Stimulated activated CD4-positive, alpha-beta T cell treated with anti-CD3 and anti-CD28 coated beads, TNF-alpha, amount 100 ng/mL, for 1 hour (primary cell): ENCODE results near the gene GP9.
"Not testable (repeated sequence)": the region's sequence is repeated elsewhere in the genome, so short reads cannot be mapped to it uniquely, and the experiment has no call there.

Experiments used
- DNase-seq, 3 donors: peaks; one replicate each; pipeline ENCODE4 v3.0.0-alpha.2; 2020; ENCODE audit warnings: low read depth in 3 of 3, low spot score in 1 of 3

Gene GP9

DNA sequence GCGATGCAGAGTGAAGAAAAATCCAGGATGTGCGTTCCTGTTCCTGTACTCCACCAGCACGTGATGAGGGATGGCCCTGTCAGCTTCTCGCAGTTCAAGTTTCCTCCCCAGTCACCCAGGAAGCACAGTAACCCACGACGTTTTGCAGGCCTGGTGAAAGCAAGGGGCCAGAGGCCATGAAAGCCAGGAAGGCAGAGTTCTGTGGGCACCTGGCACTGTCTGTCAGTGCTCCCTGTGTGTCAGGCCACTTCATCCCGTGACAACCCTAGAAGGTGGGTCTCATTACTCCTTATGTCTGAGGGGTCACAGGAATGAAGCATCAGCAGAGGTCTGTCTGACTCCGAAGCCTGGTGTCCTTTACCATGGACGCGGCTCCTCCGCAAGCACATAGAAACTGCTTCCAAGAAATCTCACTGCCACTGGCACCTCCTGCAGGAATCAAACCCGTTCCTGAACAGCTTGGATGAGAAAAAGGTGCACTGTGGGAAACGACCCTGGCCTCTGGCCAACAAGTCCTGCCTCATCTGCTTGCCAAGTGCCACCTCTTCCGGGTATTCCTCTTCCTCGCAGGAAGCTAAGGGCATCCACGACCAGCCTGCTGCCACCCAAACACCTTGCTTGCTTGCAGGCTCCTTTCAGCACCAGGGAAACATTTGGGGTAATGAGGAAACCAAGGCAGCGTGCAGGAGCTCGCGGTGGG, 46.4 kb downstream of the GP9 start:
- no peak for DNase-seq

DNA sequence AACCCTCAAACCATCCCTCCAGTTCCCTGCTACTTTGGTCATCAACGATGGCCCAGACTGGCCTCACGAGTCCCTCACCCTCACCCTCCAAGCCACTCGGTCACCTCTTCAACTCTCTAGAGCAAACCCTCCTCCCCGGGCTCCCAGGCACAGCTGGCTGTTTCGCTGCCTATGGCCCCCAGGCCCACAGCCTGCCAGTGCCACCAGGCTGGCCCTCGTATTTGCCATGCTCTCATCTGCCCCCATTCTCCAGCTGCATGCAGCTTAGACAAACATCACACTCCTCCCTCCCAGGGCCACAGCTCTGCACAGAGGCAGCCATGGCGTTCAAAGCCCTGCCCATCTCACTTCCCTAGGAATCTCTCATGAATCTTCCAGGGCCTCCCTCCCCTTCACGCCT, 47.2 kb downstream of the GP9 start:
- no peak for DNase-seq

DNA sequence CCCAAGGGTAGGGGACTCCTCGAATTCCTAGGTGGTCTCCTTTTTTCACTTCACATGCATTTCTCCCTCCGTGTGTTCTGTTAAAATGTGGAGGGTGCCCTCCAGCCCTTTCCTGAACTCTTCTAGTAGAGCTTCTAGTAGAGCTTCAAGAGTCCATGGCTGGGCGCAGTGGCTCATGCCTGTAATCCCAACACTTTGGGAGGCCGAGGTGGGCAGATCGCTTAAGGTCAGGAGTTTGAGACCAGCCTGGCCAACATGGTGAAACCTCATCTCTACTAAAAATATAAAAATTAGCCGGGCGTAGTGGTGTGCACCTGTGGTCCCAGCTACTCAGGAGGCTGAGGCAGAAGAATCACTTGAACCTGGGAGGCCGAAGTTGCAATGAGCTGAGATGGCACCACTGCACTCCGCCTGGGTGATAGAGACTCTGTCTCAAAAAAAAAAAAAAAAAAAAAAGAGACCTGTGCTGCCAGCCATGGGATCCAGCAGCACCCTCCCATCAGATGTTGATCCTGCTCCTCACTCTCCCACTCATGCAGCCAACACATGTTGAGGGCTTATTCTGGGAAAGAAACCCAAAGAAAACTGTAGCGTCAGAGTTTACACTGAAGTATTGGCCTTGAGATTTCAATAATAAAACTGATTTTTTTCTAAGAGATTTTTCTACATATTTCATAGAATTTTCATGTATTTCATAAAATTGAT, 50.6 kb downstream of the GP9 start:
- not testable (repeated sequence) for DNase-seq
